HepG2 (cell line): ENCODE measurements around the gene TNFRSF11A. TPM values are rescaled to one million over a fixed set of nuclear protein-coding genes. Genes with fewer than 3 reads are reported as not detected.
A peak's percentile ranks its signal among the peaks of the same experiment; 100 is the strongest.

Experiments used
- ADNP ChIP-seq: sonication (generic); formaldehyde crosslinking; IDR thresholded peaks from 2 replicates; pipeline ENCODE4 v1.4.0; 2020; ENCODE audit warnings: missing genetic modification reagents
- BATF2 ChIP-seq: sonication (generic); formaldehyde crosslinking; IDR thresholded peaks from 2 replicates; pipeline ENCODE4 v1.8.0; 2022; ENCODE audit warnings: mild to moderate bottlenecking, missing genetic modification reagents, moderate library complexity
- DNMT3B ChIP-seq: conservative IDR thresholded peaks from 2 replicates; pipeline ENCODE4 v1.6.1; 2016; ENCODE audit warnings: missing biosample characterization, control low read depth
- FOXM1 ChIP-seq: sonication (generic); formaldehyde crosslinking; IDR thresholded peaks from 2 replicates; pipeline ENCODE4 v1.5.0; 2020; ENCODE audit warnings: missing genetic modification reagents
- HOXD1 ChIP-seq: sonication (generic); formaldehyde crosslinking; IDR thresholded peaks from 2 replicates; pipeline ENCODE4 v1.5.0; 2020; ENCODE audit warnings: missing genetic modification reagents
- JDP2 ChIP-seq: sonication (generic); formaldehyde crosslinking; IDR thresholded peaks from 2 replicates; pipeline ENCODE4 v1.8.1; 2022; ENCODE audit warnings: missing genetic modification reagents, borderline replicate concordance
- KIAA2018 ChIP-seq: sonication (generic); formaldehyde crosslinking; IDR thresholded peaks from 2 replicates; pipeline ENCODE4 v1.5.0; 2020; ENCODE audit warnings: mild to moderate bottlenecking, missing genetic modification reagents, borderline replicate concordance
- NFYC ChIP-seq: IDR thresholded peaks from 2 replicates; pipeline ENCODE4 v1.6.1; 2016; ENCODE audit warnings: missing genetic modification reagents, missing compliant biosample characterization
- TRIM24 ChIP-seq: sonication (generic); formaldehyde crosslinking; IDR thresholded peaks from 2 replicates; pipeline ENCODE4 v1.8.0; 2022; ENCODE audit warnings: mild to moderate bottlenecking, missing genetic modification reagents
- ZBTB25 ChIP-seq: IDR thresholded peaks from 2 replicates; pipeline ENCODE4 v1.6.1; 2018; ENCODE audit warnings: missing genetic modification reagents
- ZFP1 ChIP-seq: IDR thresholded peaks from 2 replicates; pipeline ENCODE4 v1.6.1; 2016
- ZNF24 ChIP-seq: fragments of 450-650 bp; IDR thresholded peaks from 2 replicates; pipeline ENCODE4 v1.6.1; 2017; ENCODE audit warnings: antibody characterized with exemption, mild to moderate bottlenecking
- ZNF264 ChIP-seq: sonication (generic); formaldehyde crosslinking; IDR thresholded peaks from 2 replicates; pipeline ENCODE4 v1.4.0; 2020; ENCODE audit warnings: missing genetic modification reagents
- ZNF331 ChIP-seq: sonication (generic); formaldehyde crosslinking; IDR thresholded peaks from 2 replicates; pipeline ENCODE4 v1.4.0; 2020; ENCODE audit warnings: missing genetic modification reagents
- ZNF333 ChIP-seq: sonication (generic); formaldehyde crosslinking; IDR thresholded peaks from 2 replicates; pipeline ENCODE4 v1.4.0; 2020; ENCODE audit warnings: mild to moderate bottlenecking, missing genetic modification reagents, borderline replicate concordance
- ZNF430 ChIP-seq: sonication (generic); formaldehyde crosslinking; IDR thresholded peaks from 2 replicates; pipeline ENCODE4 v1.9.0; 2021; ENCODE audit warnings: mild to moderate bottlenecking, missing genetic modification reagents
- ZNF614 ChIP-seq: IDR thresholded peaks from 2 replicates; pipeline ENCODE4 v1.6.1; 2018; ENCODE audit warnings: missing biosample characterization, missing genetic modification reagents, inconsistent platforms, borderline replicate concordance
- ZNF737 ChIP-seq: sonication (generic); formaldehyde crosslinking; IDR thresholded peaks from 2 replicates; pipeline ENCODE4 v1.5.0; 2020; ENCODE audit warnings: missing genetic modification reagents, mild to moderate bottlenecking, borderline replicate concordance
- ZNF776 ChIP-seq: sonication (generic); formaldehyde crosslinking; IDR thresholded peaks from 2 replicates; pipeline ENCODE4 v1.4.0; 2020; ENCODE audit warnings: mild to moderate bottlenecking, missing genetic modification reagents
- ZSCAN20 ChIP-seq: sonication (generic); formaldehyde crosslinking; IDR thresholded peaks from 2 replicates; pipeline ENCODE4 v1.4.0; 2020; ENCODE audit warnings: missing genetic modification reagents, mild to moderate bottlenecking, borderline replicate concordance
- polyA plus RNA-seq, 8 experiments: library from polyadenylated mRNA; depleted of rRNA in 3 of 8; stranded (reverse) in 7 of 8; unstranded in 1 of 8; fragments of >200 nt; fragmentation: Illumina TruSeq in 4 of 8; extraction: Trizol in 4 of 8; gene quantifications; 2 replicates each; pipeline versions ENCODE4 v1.2.1 to v1.2.3, GENCODE V29; 2011 to 2016; ENCODE audit warnings: low read depth in 4 of 8, missing spikeins in 1 of 8, mixed read lengths in 1 of 8; ENCODE audit not compliant: insufficient read depth in 1 of 8
- total RNA-seq, 5 experiments: library from RNA; depleted of rRNA; stranded (reverse); fragments of >200 nt; fragmentation: Illumina TruSeq; extraction: Trizol; gene quantifications; 2 replicates each; pipeline ENCODE4 v1.2.3, GENCODE V29; 2016; ENCODE audit warnings: low read depth in 1 of 5
- TF ChIP-seq, protein P1 (sequence below): sonication (generic); formaldehyde crosslinking; IDR thresholded peaks from 2 replicates; pipeline ENCODE4 v1.4.0; 2020; ENCODE audit warnings: missing genetic modification reagents, borderline replicate concordance

TNFRSF11A gene
- total and polyA plus RNA-seq, 2 of the 13 experiments (the other 11 are each of a cell fraction or from before 2014, with no cell fraction given): 4.6 to 6.4 TPM

DNA sequence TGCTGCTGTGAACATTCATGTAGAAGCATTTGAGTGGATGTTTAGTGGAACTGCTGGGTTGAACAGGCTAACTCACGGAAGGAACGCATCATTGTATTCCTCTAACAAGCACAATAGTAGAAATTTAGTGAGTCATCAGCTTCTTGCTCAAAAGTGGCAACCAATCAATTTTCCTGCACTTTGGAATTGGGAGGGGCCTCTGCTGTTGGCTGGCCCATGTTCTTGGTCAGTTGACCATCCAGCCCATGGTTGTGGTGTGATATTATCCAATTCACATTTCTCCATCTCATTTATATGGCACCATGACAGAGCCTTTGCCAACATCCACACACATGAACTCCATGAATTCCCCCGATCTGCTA is 95.0 kb downstream of the TNFRSF11A start (continued):
- no peak for TF ChIP-seq TRIM24 (CRISPR knock-in tag)
- 0 out of 2 replicates have a peak, but pooled peaks have one; percentile 26 for TF ChIP-seq ZNF614 (CRISPR knock-in tag)
- TF ChIP-seq ZNF430 (CRISPR knock-in tag): no peak
- TF ChIP-seq ZNF24: no peak
- peak; percentile 29; the same call in 1 of the 2 replicates for TF ChIP-seq ZNF264 (CRISPR knock-in tag)
- TF ChIP-seq ADNP (CRISPR knock-in tag): no peak
- no peak for TF ChIP-seq ZNF737 (CRISPR knock-in tag)
- TF ChIP-seq, protein P1, sequence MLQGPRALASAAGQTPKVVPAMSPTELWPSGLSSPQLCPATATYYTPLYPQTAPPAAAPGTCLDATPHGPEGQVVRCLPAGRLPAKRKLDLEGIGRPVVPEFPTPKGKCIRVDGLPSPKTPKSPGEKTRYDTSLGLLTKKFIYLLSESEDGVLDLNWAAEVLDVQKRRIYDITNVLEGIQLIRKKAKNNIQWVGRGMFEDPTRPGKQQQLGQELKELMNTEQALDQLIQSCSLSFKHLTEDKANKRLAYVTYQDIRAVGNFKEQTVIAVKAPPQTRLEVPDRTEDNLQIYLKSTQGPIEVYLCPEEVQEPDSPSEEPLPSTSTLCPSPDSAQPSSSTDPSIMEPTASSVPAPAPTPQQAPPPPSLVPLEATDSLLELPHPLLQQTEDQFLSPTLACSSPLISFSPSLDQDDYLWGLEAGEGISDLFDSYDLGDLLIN (CRISPR knock-in tag): no peak
- TF ChIP-seq HOXD1: no peak
- no peak for TF ChIP-seq KIAA2018 (CRISPR knock-in tag)
- TF ChIP-seq DNMT3B: no peak
- TF ChIP-seq ZFP1 (CRISPR knock-in tag): no peak
- TF ChIP-seq ZNF333: no peak
- no peak for TF ChIP-seq FOXM1 (CRISPR knock-in tag)
- no peak for TF ChIP-seq BATF2 (CRISPR knock-in tag)
- TF ChIP-seq JDP2 (CRISPR knock-in tag): no peak
- TF ChIP-seq ZNF776: no peak
- TF ChIP-seq NFYC (CRISPR knock-in tag): peak; percentile 48; the same call in 1 of the 2 replicates
- TF ChIP-seq ZBTB25 (CRISPR knock-in tag): no peak
- no peak for TF ChIP-seq ZNF331
- no peak for TF ChIP-seq ZSCAN20 (CRISPR knock-in tag)
